GM11168 (cell line): ENCODE results near the gene PHF11.
"Not testable (repeated sequence)": the region's sequence is repeated elsewhere in the genome, so short reads cannot be mapped to it uniquely, and the experiment has no call there.

Experiments used
- in situ Hi-C: fragments of 300-500 bp; cut with MboI; formaldehyde crosslinking; loops from one replicate; pipeline ENCODE4 v1.12.0; 2022; ENCODE audit warnings: low sequenced_read_pairs; ENCODE audit not compliant: unreplicated experiment

The PHF11 gene

GRCh38 chr13:49539746-49540145, 44.0 kb downstream of the PHF11 start:
- in situ Hi-C loops = no loop called here

GRCh38 chr13:49540552-49540951, 44.8 kb downstream of the PHF11 start:
- in situ Hi-C loops = no loop called here

- in situ Hi-C loops = no loop called here
Observed at GRCh38 chr13:49543656-49544055, 47.9 kb downstream of the PHF11 start.

GRCh38 chr13:49545661-49546060, 49.9 kb downstream of the PHF11 start:
- in situ Hi-C loops = no loop called here

GRCh38 chr13:49546561-49546960, 50.8 kb downstream of the PHF11 start:
- in situ Hi-C loops = no loop called here

- in situ Hi-C loops = no loop called here
Observed at GRCh38 chr13:49549289-49549688, 53.5 kb downstream of the PHF11 start.

- in situ Hi-C loops = no loop called here
Observed at GRCh38 chr13:49550942-49551644, 55.3 kb downstream of the PHF11 start.

GRCh38 chr13:49553888-49554287, 58.1 kb downstream of the PHF11 start:
- in situ Hi-C loops = no loop called here

GRCh38 chr13:49554387-49554786, 58.6 kb downstream of the PHF11 start:
- in situ Hi-C loops = no loop called here

GRCh38 chr13:49559006-49559405, 63.3 kb downstream of the PHF11 start:
- in situ Hi-C loops = no loop called here

- in situ Hi-C loops = no loop called here
Observed at GRCh38 chr13:49560270-49561061, 64.7 kb downstream of the PHF11 start.

GRCh38 chr13:49561062-49561410, 65.3 kb downstream of the PHF11 start:
- in situ Hi-C loops = no loop called here

- in situ Hi-C loops = no loop called here
Observed at GRCh38 chr13:49563516-49563915, 67.8 kb downstream of the PHF11 start.

- in situ Hi-C loops = not testable (repeated sequence)
Observed at GRCh38 chr13:49565461-49565860, 69.7 kb downstream of the PHF11 start.

GRCh38 chr13:49566461-49566860, 70.7 kb downstream of the PHF11 start:
- in situ Hi-C loops = no loop called here

GRCh38 chr13:49567491-49567890, 71.7 kb downstream of the PHF11 start:
- in situ Hi-C loops = no loop called here

GRCh38 chr13:49569993-49570689, 74.4 kb downstream of the PHF11 start:
- in situ Hi-C loops = no loop called here

GRCh38 chr13:49571299-49572240, 75.8 kb downstream of the PHF11 start:
- in situ Hi-C loops = no loop called here
